ENCODE measurements around the gene CENPX.

Gene CENPX

DNA sequence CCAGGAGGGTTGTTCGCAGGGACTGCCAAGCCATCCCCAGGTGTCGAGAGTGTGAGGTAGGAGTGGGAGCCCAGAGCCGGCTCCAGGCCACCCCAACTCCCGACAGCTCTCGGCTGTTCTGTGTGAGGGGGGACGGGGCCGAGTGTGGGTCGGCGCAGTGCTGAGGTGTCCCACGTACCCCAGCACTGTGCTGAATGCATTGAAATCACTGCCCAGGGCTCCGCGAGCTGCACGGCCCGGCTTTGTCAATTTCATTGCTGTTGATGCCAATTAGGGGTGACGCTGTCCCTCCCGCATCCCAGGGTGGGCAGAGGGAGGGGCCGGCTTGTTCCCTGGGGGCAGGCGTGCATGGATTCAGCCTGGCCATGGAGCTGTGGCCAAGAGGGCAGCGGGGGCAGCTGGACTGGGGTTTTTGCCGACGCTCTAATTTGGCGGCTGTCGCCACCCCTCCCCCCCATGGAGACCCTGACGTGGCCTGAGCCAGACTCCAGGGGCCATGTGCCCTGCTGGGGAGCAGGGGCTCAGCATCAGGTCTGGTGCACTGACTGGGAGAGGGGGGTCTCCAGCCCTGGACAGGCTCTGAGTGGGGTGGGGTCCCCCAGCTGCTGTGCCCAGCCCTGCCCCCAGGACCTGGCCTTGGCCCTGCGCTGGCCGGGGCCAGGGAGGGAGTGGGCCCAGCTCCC is 14.3 kb downstream of the CENPX start:
- TF ChIP-seq, protein P1, sequence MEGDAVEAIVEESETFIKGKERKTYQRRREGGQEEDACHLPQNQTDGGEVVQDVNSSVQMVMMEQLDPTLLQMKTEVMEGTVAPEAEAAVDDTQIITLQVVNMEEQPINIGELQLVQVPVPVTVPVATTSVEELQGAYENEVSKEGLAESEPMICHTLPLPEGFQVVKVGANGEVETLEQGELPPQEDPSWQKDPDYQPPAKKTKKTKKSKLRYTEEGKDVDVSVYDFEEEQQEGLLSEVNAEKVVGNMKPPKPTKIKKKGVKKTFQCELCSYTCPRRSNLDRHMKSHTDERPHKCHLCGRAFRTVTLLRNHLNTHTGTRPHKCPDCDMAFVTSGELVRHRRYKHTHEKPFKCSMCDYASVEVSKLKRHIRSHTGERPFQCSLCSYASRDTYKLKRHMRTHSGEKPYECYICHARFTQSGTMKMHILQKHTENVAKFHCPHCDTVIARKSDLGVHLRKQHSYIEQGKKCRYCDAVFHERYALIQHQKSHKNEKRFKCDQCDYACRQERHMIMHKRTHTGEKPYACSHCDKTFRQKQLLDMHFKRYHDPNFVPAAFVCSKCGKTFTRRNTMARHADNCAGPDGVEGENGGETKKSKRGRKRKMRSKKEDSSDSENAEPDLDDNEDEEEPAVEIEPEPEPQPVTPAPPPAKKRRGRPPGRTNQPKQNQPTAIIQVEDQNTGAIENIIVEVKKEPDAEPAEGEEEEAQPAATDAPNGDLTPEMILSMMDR (IDR thresholded peaks at IDR 0.05) = no peak

DNA sequence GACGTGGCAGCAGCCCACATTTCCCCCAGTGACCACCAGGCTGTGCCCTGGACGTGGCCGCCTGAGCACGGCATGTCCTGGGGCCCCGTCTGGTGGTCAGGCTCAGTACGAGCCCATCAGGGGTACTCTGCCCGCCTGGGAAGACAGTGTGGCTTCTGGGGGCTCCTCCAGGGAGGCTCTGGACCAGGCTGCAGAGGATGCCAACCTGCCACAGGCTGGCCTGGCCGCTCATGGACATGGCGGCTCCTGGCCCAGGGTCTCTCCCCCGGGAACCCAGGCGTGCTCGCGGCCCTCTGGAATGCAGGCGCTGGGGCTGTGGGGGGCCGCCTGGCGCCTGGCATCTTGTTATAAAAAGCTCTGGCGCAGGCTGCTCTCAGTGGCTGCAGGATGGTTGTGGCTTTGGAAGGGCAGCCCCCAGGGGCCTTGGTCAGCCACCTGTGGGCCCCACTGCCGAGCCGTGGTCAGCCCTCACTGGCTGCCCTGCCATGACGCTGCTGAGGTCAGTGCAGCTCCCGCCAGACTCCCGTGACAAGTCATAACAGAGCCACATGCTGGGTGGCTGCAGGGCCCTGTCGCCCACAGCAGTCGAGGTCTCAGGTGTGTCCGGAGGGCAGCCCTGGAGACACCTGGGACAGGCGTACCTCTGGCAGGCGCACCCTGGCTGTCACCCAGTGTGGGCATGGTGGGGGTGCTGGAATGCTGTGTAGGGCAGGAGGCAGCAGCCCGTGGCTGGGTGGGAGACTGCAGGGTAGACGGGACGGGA is 15.0 kb downstream of the CENPX start:
- TF ChIP-seq, protein P1 (IDR thresholded peaks at IDR 0.05) = no peak

DNA sequence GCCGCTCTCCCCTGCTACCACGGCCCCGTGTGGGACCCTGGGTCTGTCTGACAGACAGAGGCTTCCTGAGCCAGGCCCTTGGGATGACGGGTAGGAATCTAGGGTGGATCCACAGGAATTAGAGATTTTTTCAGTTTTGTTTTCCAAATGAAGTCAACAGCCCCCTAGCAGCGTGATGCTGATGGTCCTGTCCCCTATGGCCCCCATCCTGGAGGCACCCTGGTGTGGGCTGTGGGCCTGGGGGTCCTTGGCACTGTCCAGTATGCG is 15.5 kb downstream of the CENPX start:
- TF ChIP-seq, protein P1 (IDR thresholded peaks at IDR 0.05) = no peak

DNA sequence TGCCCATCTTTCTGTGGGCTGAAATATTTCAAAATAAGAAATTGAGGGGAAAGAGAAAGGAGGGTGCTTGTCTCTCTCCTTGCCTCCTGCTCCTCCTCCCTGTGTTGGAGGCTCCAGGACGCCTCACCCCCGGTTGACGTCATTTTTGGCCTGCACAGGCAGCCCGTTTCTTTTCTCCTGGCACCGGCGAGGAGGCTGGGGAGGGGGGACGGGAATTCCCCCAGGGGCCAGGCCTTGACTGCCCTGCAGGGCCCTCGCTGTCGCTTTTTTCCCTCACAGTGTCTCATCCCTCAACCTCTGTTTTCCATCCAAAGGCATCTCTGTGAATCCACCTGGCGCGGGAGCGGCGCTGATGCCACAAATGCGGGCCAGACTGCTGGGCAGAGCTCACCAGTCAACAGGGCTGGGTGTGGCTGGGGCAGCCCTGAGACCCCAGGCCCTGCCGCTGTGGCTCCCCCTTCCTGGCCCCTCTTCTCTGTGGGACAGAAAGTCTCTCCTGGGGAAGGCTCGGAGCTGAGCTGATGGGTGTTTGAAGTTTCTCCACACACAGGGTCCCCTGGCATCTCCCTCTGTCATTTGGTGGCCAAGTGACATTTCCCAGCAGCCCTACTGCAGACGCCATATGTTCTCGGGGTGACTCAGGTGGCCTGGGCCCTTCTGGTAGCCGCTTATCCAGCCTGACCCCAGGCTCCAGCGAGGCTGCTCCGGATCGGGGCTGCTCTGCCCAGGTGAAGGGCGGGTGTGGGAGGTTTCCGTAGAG is 16.0 kb downstream of the CENPX start:
- TF ChIP-seq, protein P1 (IDR thresholded peaks at IDR 0.05) = no peak

DNA sequence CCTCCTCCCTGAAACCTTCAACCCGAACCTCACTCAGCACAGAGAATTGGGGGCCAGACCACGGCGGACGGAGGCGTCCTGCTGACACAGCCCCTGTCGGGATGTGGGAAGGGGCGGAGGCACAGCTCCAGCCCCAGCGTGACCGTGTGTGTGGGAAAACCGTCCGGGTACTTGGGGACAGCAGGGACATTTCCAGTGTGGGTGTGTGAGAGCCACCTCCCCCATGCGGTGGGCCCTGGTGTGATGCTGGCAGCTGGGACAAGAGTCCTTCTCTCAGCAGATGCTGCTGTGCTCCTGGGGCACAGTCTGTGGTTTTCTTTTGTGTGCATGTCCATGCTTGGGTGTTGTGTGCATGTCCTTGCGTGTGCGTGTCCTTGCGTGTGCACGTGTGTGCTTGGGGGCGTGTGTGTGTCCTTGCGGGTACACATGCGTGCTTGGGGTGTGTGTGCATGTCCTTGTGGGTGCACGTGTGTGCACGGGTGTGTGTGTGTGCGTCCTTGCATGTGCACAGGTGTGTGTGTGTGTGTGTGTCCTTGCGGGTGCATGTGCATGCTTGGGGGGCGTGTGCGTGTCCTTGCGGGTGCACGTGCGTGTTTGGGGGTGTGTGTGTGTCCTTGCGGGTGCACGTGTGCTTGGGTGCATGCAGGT is 16.9 kb downstream of the CENPX start:
- TF ChIP-seq, protein P1 (IDR thresholded peaks at IDR 0.05) = no peak

DNA sequence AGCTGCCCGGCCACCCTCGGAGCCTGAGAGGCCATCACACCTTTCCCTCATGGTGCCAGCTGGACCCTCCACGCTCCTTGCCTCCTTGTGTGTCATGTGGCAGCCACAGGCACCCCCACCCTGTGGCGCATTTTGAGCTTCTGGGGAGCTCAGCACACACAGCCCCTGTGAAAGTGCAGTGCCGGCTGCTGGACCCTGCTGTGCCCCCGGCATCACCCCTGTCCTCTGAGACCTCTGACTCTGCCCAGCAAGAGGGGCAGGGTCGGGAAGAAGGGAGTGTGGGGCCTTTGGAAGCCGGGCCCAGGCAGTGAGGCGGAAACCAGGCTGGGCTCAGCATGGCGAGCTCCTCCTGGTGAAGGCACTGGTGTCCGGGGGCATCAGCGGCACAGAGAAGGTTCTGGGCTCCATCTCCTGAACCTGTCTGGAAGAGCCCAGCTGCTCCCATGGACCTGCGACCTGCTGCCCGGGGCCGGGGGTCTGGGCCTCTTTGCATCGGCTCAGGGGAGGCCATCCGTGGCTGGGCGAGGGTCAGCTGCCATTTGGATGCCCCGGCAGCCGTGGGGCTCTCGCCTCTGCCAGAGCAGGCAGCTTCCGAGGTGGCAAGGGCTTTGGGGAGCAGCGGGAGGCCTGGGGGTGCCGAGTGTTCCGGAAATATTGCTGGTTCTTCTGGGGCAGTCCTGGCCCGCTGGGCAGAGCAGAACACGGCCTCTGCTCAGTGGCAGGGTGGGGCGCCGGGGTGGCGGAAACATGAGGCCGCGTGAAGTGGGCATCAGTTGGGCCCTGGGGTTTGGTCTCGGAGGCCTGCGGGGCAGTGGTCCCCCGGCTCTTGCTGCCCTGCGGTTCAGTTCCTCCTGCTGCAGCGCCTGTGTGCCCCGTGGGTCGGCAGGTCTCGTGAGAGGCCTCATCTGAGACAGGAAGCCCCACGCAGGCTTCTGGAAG is 17.9 kb downstream of the CENPX start:
- TF ChIP-seq, protein P1 (IDR thresholded peaks at IDR 0.05) = no peak

Data from LNCAP (cell line).